IMR-90 (cell line): ENCODE results near the gene RAB40C.

Source experiments
- CEBPB ChIP-seq: IDR thresholded peaks from 2 replicates; pipeline ENCODE4 v1.6.1; 2012; ENCODE audit warnings: low read depth, low read length, improper control_type of control experiment
- POLR2A ChIP-seq: IDR thresholded peaks from 2 replicates; pipeline ENCODE4 v1.6.1; 2012; ENCODE audit warnings: mild to moderate bottlenecking, low read depth, low read length
- RCOR1 ChIP-seq: IDR thresholded peaks from 2 replicates; pipeline ENCODE4 v1.6.1; 2012; ENCODE audit warnings: mild to moderate bottlenecking, low read length, improper control_type of control experiment; ENCODE audit not compliant: insufficient replicate concordance
- RFX5 ChIP-seq: IDR thresholded peaks from 2 replicates; pipeline ENCODE4 v1.8.0; 2012; ENCODE audit warnings: low read depth, mild to moderate bottlenecking, low read length, moderate library complexity
- TF ChIP-seq, protein P1 (sequence below): conservative IDR thresholded peaks from 2 replicates; pipeline ENCODE4 v1.5.1; 2012; ENCODE audit warnings: mild to moderate bottlenecking, low read depth, low read length, improper control_type of control experiment

DNA sequence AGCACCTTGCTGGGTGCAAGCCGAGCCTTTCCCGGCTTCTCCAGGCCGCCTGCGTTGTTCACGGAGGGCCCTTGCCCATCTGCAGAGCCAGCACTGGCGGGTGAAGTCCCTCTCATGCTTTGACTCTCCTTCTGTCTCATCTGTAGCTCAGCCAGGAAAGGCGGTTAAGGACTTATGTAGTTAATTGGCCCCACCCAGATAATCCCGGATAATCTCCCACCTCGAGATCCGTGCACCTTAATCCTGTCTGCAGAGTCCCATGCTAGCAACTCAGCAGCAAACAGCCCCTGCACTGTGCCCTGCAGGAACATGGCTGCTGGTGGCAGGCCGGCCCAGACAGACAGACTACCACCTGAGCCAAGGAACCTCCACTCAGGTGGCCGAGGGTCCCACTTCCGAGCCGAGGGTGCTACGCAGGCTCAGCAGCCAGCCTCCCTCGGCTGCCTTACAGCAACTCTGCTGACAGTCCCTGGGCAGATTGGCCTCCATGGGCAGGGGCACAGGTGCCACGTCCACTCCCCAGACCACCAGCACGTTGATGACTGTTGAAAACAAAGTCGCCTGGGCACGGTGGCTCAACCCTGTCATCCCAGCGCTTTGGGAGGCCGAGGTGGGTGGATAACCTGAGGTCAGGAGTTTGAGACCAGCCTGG is 16.9 kb downstream of the RAB40C start:
- TF ChIP-seq POLR2A (no peak), RCOR1 (no peak), RFX5 (no peak), CEBPB (no peak)
- TF ChIP-seq, protein P1, sequence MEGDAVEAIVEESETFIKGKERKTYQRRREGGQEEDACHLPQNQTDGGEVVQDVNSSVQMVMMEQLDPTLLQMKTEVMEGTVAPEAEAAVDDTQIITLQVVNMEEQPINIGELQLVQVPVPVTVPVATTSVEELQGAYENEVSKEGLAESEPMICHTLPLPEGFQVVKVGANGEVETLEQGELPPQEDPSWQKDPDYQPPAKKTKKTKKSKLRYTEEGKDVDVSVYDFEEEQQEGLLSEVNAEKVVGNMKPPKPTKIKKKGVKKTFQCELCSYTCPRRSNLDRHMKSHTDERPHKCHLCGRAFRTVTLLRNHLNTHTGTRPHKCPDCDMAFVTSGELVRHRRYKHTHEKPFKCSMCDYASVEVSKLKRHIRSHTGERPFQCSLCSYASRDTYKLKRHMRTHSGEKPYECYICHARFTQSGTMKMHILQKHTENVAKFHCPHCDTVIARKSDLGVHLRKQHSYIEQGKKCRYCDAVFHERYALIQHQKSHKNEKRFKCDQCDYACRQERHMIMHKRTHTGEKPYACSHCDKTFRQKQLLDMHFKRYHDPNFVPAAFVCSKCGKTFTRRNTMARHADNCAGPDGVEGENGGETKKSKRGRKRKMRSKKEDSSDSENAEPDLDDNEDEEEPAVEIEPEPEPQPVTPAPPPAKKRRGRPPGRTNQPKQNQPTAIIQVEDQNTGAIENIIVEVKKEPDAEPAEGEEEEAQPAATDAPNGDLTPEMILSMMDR, result no peak
